GM12878 (cell line): Measurements from ENCODE around the gene RAMACL. TPM values are rescaled to one million over a fixed set of nuclear protein-coding genes. Genes with fewer than 3 reads are reported as not detected.

ENCODE experiments used
- ATAC-seq: fragments of 200-7000 bp; cut with Tn5 transposase; 3 replicates; pipeline ENCODE4 v1.9.1; 2020; ENCODE audit warnings: mild to moderate bottlenecking, moderate library complexity
- BruUV-seq: library from RNA; stranded (reverse); fragments of 400-500 nt; replicated peaks from 2 replicates; lab custom pipeline; 2021; lab: Mats Ljungman, UMichigan
- CTCF ChIA-PET: fragments of 300-600 bp; sonication (Branson Sonifier 250); formaldehyde crosslinking; extraction: SDS; loops from one replicate; lab custom pipeline; 2021; ENCODE audit warnings: inconsistent platforms; lab: Yijun Ruan, JAX
- POLR2A ChIA-PET: fragments of 350-600 bp; formaldehyde crosslinking; extraction: SDS; loops from one replicate; lab custom pipeline; 2021; ENCODE audit warnings: inconsistent platforms; lab: Charles Lee
- RAD21 ChIA-PET: fragments of 300-600 bp; sonication (Branson Sonifier 250); formaldehyde crosslinking; loops from one replicate; lab custom pipeline; 2023; ENCODE audit warnings: antibody characterized with exemption; ENCODE audit not compliant: unreplicated experiment; lab: Charles Lee
- SMC1A ChIA-PET: fragments of 300-600 bp; sonication (Branson Sonifier 250); formaldehyde crosslinking; loops from one replicate; lab custom pipeline; 2023; ENCODE audit not compliant: unreplicated experiment, uncharacterized antibody; lab: Charles Lee
- DNase-seq: peaks from one replicate; pipeline ENCODE4 v3.0.0-alpha.2; 2011; ENCODE audit warnings: low read depth, low spot score
- FAIRE-seq: peaks from 3 replicates; lab custom pipeline; 2011; peaks lifted over from hg19 to GRCh38; lab: Jason Lieb, UNC
- H2AFZ ChIP-seq: 2 replicates; pipeline ENCODE4 v1.6.0; 2011; ENCODE audit warnings: low read depth, low read length, control low read depth; ENCODE audit not compliant: control insufficient read depth
- H3K27ac ChIP-seq: 2 replicates; pipeline ENCODE4 v1.5.1; 2011; ENCODE audit warnings: control low read depth; ENCODE audit not compliant: control insufficient read depth, insufficient read depth
- H3K27me3 ChIP-seq, 2 experiments: replicated peaks in 1 of 2; 2 replicates each; pipeline versions ENCODE4 v1.6.0 to v1.6.1; 2011; ENCODE audit warnings: low read length in 1 of 2; ENCODE audit not compliant: control insufficient read depth in 2 of 2, insufficient read depth in 2 of 2
- H3K36me3 ChIP-seq, 2 experiments: 2 replicates each; pipeline ENCODE4 v1.5.1; 2011; ENCODE audit warnings: low read length in 1 of 2; ENCODE audit not compliant: control insufficient read depth in 2 of 2, insufficient read depth in 2 of 2
- H3K4me1 ChIP-seq: 2 replicates; pipeline ENCODE4 v1.6.1; 2011; ENCODE audit warnings: mild to moderate bottlenecking, low read length, moderate library complexity, mixed read lengths; ENCODE audit not compliant: control insufficient read depth, insufficient read depth
- H3K4me2 ChIP-seq: 2 replicates; pipeline ENCODE4 v1.6.0; 2011; ENCODE audit warnings: control low read depth; ENCODE audit not compliant: control insufficient read depth, insufficient read depth
- H3K4me3 ChIP-seq: fragments of 200-600 bp; sonication (generic); 2 replicates; pipeline ENCODE4 v1.5.1; 2016
- H3K79me2 ChIP-seq: 2 replicates; pipeline ENCODE4 v1.6.0; 2011; ENCODE audit warnings: low read length; ENCODE audit not compliant: control insufficient read depth, insufficient read depth
- H3K9ac ChIP-seq: 2 replicates; pipeline ENCODE4 v1.8.0; 2011; ENCODE audit warnings: low read length, control low read depth, mixed read lengths; ENCODE audit not compliant: control insufficient read depth, insufficient read depth
- H3K9me3 ChIP-seq: replicated peaks from 3 replicates; pipeline ENCODE4 v1.5.1; 2011; ENCODE audit warnings: mild to moderate bottlenecking, low read length; ENCODE audit not compliant: control insufficient read depth, insufficient read depth
- H4K20me1 ChIP-seq: 2 replicates; pipeline ENCODE4 v1.6.0; 2011; ENCODE audit not compliant: control insufficient read depth, insufficient read depth
- ASH2L ChIP-seq: fragments of 300-600, 200-600 bp; sonication (generic); IDR thresholded peaks from 2 replicates; pipeline ENCODE4 v1.6.1; 2017; ENCODE audit warnings: low read depth, mild to moderate bottlenecking, borderline replicate concordance
- CHD4 ChIP-seq: fragments of 200-600 bp; sonication (generic); IDR thresholded peaks from 2 replicates; pipeline ENCODE4 v1.6.1; 2016; ENCODE audit warnings: mild to moderate bottlenecking
- ETV6 ChIP-seq, 2 experiments: fragments of 450-650 bp in 1 of 2; IDR thresholded peaks in 1 of 2; conservative IDR thresholded peaks in 1 of 2; 2 replicates each; pipeline ENCODE4 v1.6.1; 2014; ENCODE audit warnings: antibody characterized with exemption in 1 of 2, borderline replicate concordance in 1 of 2, low read depth in 1 of 2, mild to moderate bottlenecking in 1 of 2, moderate library complexity in 1 of 2
- HDAC6 ChIP-seq: fragments of 200-600 bp; sonication (generic); IDR thresholded peaks from one replicate; pipeline ENCODE4 v1.8.0; 2017; ENCODE audit warnings: antibody characterized with exemption; ENCODE audit not compliant: unreplicated experiment
- IRF4 ChIP-seq: IDR thresholded peaks from 2 replicates; pipeline ENCODE4 v1.6.1; 2011; ENCODE audit warnings: low read depth, low read length
- NR2F1 ChIP-seq: fragments of 450-650 bp; conservative IDR thresholded peaks from 2 replicates; pipeline ENCODE4 v1.6.1; 2017; ENCODE audit warnings: mild to moderate bottlenecking
- POLR2AphosphoS5 ChIP-seq: IDR thresholded peaks from 2 replicates; pipeline ENCODE4 v1.6.1; 2011; ENCODE audit warnings: mild to moderate bottlenecking, low read length, inconsistent platforms
- SMARCA5 ChIP-seq: fragments of 450-650 bp; IDR thresholded peaks from 2 replicates; pipeline ENCODE4 v1.6.1; 2017; ENCODE audit warnings: mild to moderate bottlenecking
- TARDBP ChIP-seq: IDR thresholded peaks from 2 replicates; pipeline ENCODE4 v1.6.1; 2016; ENCODE audit warnings: borderline replicate concordance
- TCF7 ChIP-seq: IDR thresholded peaks from 2 replicates; pipeline ENCODE4 v1.6.1; 2014; ENCODE audit warnings: antibody characterized with exemption, borderline replicate concordance
- YBX1 ChIP-seq: fragments of 450-650 bp; IDR thresholded peaks from 2 replicates; pipeline ENCODE4 v1.6.1; 2016; ENCODE audit warnings: antibody characterized with exemption
- WGBS: methylation state at CpG from one replicate; pipeline ENCODE4 v1.1.6; 2016; ENCODE audit warnings: low lambda C conversion rate; ENCODE audit not compliant: insufficient replicate concordance, insufficient coverage; ENCODE audit errors: missing lambda C conversion rate; 5-methylcytosine and 5-hydroxymethylcytosine counted together
- in situ Hi-C: fragments of 300-500 bp; cut with MboI; formaldehyde crosslinking; loops from 9 replicates; pipeline ENCODE4 v1.14.3; 2018; ENCODE audit warnings: mixed read lengths
- intact Hi-C: fragments of 100-400 bp; cut with micrococcal nuclease; formaldehyde crosslinking; loops from one replicate; pipeline ENCODE4 v1.14.2; 2022; ENCODE audit not compliant: unreplicated experiment
- polyA plus RNA-seq, 11 experiments: library from polyadenylated mRNA; depleted of rRNA in 4 of 11; unstranded in 6 of 11; stranded (reverse) in 5 of 11; fragments of >200 nt; fragmentation: Nextera tagmentation in 4 of 11; fragmentation: Illumina TruSeq in 1 of 11; extraction: Ambion mirVana in 4 of 11; extraction: Trizol in 1 of 11; gene quantifications; 1 replicate in 1 of 11; 2 replicates in 10 of 11; pipeline versions ENCODE4 v1.2.1 to v1.2.3, GENCODE V29; 2011 to 2016; ENCODE audit warnings: inconsistent platforms in 2 of 11, missing spikeins in 2 of 11, low read depth in 1 of 11
- total RNA-seq, 4 experiments: library from RNA; depleted of rRNA in 3 of 4; stranded (reverse); fragments of >200 nt in 3 of 4; fragmentation: Illumina TruSeq in 1 of 4; extraction: Trizol in 1 of 4; gene quantifications; 2 replicates each; pipeline versions ENCODE4 v1.2.1 to v1.2.3, GENCODE V29; 2013 to 2021
- TF ChIP-seq, protein P1 (sequence below): fragments of 450-650 bp; IDR thresholded peaks from 2 replicates; pipeline ENCODE4 v1.6.1; 2016; ENCODE audit warnings: mild to moderate bottlenecking
- TF ChIP-seq, protein P2 (sequence below): IDR thresholded peaks from 2 replicates; pipeline ENCODE4 v1.6.1; 2012; ENCODE audit warnings: low read depth, low read length, improper control_type of control experiment
- TF ChIP-seq, protein P3 (sequence below): IDR thresholded peaks from 2 replicates; pipeline ENCODE4 v1.6.1; 2012; ENCODE audit warnings: low read length, inconsistent platforms
- TF ChIP-seq, protein P4 (sequence below): fragments of 450-650 bp; IDR thresholded peaks from 2 replicates; pipeline ENCODE4 v1.6.1; 2016; ENCODE audit warnings: mild to moderate bottlenecking, moderate library complexity, borderline replicate concordance
- TF ChIP-seq, protein P5 (sequence below): fragments of 450-650 bp; IDR thresholded peaks from 2 replicates; pipeline ENCODE4 v1.6.1; 2014; ENCODE audit warnings: mild to moderate bottlenecking

RAMACL gene
- total and polyA plus RNA-seq, 10 of the 15 experiments (the other 5 are each of a cell fraction or from before 2014, with no cell fraction given) = 0.09 to 1.3 (median 0.31) TPM; not detected in 1

DNA sequence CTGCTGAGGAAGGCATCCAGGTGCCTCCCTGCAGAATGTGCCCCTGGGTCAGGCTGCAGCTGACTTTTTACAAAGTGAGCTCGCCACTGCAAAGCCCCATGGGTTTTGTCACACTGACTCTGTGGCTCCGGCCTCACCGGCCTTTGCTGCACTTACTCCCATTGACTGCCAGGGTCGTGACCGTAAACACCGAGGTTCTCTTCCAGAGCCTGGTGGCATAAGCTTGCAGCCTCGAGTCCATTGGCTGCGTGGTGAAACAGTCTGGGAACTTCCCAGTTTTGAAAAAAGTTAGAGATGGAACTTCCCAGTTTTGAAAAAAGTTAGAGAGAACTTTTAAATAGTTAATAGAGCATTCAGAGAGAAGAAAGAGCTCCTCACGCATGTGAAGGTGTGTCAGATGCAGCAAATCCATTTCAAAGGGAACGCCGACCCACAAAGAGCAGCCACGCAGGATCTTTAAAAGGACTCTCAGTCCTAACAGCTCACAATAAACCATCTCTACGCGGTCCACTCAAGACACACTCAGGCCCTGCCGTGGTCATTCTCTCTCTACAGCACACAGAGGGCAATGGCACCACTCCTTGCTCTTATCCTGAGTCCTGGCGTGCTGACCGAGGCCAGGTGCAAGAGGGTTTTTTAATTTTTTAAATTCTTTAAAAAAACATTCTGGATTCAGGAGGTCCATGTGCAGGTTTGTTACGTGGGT lies 12.8 kb downstream of the RAMACL start:
- ChIA-PET POLR2A (no interaction called here), RAD21 (no interaction called here), CTCF (no interaction called here), SMC1A (no interaction called here)
- Histone ChIP-seq H3K27ac (no peak overlapping the region), H3K9ac (no peak overlapping the region), H3K36me3 (no peaks in the 10 kb centered on the region), H3K4me3 (no peak overlapping the region), H4K20me1 (no peaks in the 10 kb centered on the region), H2AFZ (no peak overlapping the region), H3K9me3 (peaks cover 3% of the 10 kb centered on the region; the same call in 2 of the 3 replicates), H3K79me2 (no peaks in the 10 kb centered on the region), H3K4me2 (no peak overlapping the region), H3K4me1 (no peaks in the 10 kb centered on the region), H3K27me3 (no peaks in the 10 kb centered on the region)
- no TSS peak for BruUV-seq
- ATAC-seq = no peak
- no peak for FAIRE-seq
- TF ChIP-seq POLR2AphosphoS5 = no peak
- no peak for TF ChIP-seq IRF4
- TF ChIP-seq SMARCA5 = no peak
- no peak for TF ChIP-seq ASH2L
- TF ChIP-seq YBX1 = no peak
- TF ChIP-seq, protein P1, sequence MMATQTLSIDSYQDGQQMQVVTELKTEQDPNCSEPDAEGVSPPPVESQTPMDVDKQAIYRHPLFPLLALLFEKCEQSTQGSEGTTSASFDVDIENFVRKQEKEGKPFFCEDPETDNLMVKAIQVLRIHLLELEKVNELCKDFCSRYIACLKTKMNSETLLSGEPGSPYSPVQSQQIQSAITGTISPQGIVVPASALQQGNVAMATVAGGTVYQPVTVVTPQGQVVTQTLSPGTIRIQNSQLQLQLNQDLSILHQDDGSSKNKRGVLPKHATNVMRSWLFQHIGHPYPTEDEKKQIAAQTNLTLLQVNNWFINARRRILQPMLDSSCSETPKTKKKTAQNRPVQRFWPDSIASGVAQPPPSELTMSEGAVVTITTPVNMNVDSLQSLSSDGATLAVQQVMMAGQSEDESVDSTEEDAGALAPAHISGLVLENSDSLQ = no peak
- no peak for TF ChIP-seq TARDBP
- no peak for TF ChIP-seq NR2F1
- TF ChIP-seq, protein P2, sequence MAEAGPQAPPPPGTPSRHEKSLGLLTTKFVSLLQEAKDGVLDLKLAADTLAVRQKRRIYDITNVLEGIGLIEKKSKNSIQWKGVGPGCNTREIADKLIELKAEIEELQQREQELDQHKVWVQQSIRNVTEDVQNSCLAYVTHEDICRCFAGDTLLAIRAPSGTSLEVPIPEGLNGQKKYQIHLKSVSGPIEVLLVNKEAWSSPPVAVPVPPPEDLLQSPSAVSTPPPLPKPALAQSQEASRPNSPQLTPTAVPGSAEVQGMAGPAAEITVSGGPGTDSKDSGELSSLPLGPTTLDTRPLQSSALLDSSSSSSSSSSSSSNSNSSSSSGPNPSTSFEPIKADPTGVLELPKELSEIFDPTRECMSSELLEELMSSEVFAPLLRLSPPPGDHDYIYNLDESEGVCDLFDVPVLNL = no peak
- no peak for TF ChIP-seq CHD4
- TF ChIP-seq, protein P3, sequence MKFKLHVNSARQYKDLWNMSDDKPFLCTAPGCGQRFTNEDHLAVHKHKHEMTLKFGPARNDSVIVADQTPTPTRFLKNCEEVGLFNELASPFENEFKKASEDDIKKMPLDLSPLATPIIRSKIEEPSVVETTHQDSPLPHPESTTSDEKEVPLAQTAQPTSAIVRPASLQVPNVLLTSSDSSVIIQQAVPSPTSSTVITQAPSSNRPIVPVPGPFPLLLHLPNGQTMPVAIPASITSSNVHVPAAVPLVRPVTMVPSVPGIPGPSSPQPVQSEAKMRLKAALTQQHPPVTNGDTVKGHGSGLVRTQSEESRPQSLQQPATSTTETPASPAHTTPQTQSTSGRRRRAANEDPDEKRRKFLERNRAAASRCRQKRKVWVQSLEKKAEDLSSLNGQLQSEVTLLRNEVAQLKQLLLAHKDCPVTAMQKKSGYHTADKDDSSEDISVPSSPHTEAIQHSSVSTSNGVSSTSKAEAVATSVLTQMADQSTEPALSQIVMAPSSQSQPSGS = no peak
- TF ChIP-seq HDAC6 = no peak
- no peak for TF ChIP-seq ETV6 (conservative IDR thresholded peaks at IDR 0.05 in 1 of 2, IDR thresholded peaks at IDR 0.05 in 1 of 2; ENCODE audit: borderline replicate concordance in 1 of 2, low read depth in 1 of 2)
- TF ChIP-seq, protein P4, sequence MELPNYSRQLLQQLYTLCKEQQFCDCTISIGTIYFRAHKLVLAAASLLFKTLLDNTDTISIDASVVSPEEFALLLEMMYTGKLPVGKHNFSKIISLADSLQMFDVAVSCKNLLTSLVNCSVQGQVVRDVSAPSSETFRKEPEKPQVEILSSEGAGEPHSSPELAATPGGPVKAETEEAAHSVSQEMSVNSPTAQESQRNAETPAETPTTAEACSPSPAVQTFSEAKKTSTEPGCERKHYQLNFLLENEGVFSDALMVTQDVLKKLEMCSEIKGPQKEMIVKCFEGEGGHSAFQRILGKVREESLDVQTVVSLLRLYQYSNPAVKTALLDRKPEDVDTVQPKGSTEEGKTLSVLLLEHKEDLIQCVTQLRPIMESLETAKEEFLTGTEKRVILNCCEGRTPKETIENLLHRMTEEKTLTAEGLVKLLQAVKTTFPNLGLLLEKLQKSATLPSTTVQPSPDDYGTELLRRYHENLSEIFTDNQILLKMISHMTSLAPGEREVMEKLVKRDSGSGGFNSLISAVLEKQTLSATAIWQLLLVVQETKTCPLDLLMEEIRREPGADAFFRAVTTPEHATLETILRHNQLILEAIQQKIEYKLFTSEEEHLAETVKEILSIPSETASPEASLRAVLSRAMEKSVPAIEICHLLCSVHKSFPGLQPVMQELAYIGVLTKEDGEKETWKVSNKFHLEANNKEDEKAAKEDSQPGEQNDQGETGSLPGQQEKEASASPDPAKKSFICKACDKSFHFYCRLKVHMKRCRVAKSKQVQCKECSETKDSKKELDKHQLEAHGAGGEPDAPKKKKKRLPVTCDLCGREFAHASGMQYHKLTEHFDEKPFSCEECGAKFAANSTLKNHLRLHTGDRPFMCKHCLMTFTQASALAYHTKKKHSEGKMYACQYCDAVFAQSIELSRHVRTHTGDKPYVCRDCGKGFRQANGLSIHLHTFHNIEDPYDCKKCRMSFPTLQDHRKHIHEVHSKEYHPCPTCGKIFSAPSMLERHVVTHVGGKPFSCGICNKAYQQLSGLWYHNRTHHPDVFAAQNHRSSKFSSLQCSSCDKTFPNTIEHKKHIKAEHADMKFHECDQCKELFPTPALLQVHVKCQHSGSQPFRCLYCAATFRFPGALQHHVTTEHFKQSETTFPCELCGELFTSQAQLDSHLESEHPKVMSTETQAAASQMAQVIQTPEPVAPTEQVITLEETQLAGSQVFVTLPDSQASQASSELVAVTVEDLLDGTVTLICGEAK = no peak
- TF ChIP-seq, protein P5, sequence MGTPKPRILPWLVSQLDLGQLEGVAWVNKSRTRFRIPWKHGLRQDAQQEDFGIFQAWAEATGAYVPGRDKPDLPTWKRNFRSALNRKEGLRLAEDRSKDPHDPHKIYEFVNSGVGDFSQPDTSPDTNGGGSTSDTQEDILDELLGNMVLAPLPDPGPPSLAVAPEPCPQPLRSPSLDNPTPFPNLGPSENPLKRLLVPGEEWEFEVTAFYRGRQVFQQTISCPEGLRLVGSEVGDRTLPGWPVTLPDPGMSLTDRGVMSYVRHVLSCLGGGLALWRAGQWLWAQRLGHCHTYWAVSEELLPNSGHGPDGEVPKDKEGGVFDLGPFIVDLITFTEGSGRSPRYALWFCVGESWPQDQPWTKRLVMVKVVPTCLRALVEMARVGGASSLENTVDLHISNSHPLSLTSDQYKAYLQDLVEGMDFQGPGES = no peak
- no peak for TF ChIP-seq TCF7
- no peak for DNase-seq
- intact Hi-C loops = no loop called here
- 60% methylated on average over 18 of the region's 18 CpGs for WGBS
- in situ Hi-C loops = no loop called here
